Mucosa of stomach (tissue), 1 donor: Measurements from ENCODE around the gene USP1.
A peak's percentile ranks its signal among the peaks of the same experiment; 100 is the strongest.

ENCODE experiments used
- H3K27me3 ChIP-seq: one replicate; pipeline ENCODE4 v1.7.0; 2013; ENCODE audit warnings: mild to moderate bottlenecking, low read length; ENCODE audit not compliant: control insufficient read depth, insufficient read depth
- H3K36me3 ChIP-seq: one replicate; pipeline ENCODE4 v1.7.0; 2013; ENCODE audit warnings: low read length; ENCODE audit not compliant: control insufficient read depth, insufficient read depth
- H3K4me1 ChIP-seq: one replicate; pipeline ENCODE4 v1.7.0; 2013; ENCODE audit warnings: mild to moderate bottlenecking, low read length; ENCODE audit not compliant: control insufficient read depth, insufficient read depth
- H3K4me3 ChIP-seq: one replicate; pipeline ENCODE4 v1.7.0; 2013; ENCODE audit warnings: low read length
- H3K9ac ChIP-seq: one replicate; pipeline ENCODE4 v1.7.0; 2013; ENCODE audit warnings: mild to moderate bottlenecking, low read length, moderate library complexity
- H3K9me3 ChIP-seq: one replicate; pipeline ENCODE4 v1.7.0; 2013; ENCODE audit warnings: mild to moderate bottlenecking, low read length, moderate library complexity; ENCODE audit not compliant: control insufficient read depth
- donor health status: Pancreatic carcinoma.

USP1 gene

DNA sequence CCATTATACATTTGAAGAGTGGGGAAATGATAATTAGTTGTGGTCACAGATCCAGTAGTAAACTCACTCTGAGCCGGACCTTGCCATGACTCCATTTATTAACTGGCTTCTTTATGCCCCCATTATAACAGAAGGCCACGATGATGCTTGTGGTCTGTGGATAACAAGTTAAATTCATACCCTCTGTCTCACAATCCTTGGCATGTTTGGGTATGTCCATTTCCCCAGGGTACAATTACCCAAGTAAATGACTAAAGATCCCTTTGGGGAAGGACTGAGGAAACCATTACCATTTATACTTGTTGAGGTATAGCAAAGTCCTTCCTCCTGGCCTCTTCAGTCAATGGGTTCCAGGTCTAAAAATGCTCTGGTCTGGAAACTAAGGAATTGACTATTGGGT, 7.3 kb upstream of the USP1 start:
- H3K9ac ChIP-seq: no peak overlapping the region
- H3K4me3 ChIP-seq: no peak overlapping the region
- H3K4me1 ChIP-seq: no peaks in the 10 kb centered on the region
- H3K27me3 ChIP-seq: no peaks in the 10 kb centered on the region
- no peaks in the 10 kb centered on the region for H3K36me3 ChIP-seq
- no peaks in the 10 kb centered on the region for H3K9me3 ChIP-seq

DNA sequence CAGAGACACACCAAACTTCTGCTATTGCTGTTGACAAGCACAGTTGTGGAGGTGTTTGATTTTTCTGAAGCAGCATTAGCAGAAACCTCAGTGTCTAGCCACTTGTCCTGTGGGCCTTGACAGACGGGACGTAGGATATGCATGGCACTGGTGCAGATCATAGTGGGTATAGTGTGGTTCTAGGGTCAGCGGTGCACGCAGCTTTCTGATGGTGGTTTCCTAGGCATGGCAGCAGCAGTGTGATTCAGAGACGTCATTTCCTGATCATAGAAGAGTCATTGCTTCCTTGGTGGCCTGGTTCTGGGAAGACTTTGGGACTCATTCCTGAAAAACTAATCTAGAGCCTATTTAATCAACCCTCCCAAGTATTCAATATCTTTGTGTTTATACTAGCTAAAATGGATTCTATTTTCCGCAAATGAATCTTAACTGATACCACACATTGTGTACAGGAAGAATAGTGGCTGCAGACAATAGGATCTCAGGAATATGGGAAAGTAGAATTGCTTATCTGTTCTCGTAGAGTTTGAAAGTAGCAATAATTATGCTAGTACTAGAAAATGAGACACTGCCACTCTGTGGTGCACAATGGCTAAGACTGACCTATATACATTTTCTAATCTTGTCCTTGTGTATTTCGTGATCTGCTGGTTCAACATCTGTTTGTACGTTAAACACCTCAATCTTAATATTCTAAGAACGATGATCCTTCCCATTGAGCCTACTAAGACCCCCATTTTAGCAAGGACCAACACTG, 2.8 kb upstream of the USP1 start:
- Histone ChIP-seq H3K27me3 (no peaks in the 10 kb centered on the region), H3K36me3 (no peaks in the 10 kb centered on the region), H3K9ac (no peak overlapping the region)

DNA sequence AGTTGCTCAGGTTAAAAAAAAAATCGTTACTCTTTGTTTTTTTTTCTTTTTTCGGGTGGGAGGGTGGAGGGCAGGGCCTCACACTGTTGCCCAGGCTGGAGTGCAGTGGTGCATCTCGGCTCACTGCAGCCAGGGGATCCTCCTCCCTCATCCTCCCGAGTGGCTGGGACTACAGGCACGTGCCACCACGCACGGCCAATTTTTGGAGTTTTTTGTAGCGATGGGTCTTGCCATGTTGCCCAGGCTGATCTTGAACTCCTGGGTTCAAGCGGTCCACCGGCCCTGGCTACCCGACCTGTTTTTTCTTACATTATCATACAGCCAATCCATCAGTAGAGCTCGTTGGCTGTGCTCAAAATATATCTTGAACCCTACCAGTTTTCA, 2.2 kb upstream of the USP1 start:
- Histone ChIP-seq H3K4me1 (peaks cover 10% of the 10 kb centered on the region), H3K4me3 (no peak overlapping the region), H3K9ac (no peak overlapping the region), H3K36me3 (no peaks in the 10 kb centered on the region), H3K9me3 (no peaks in the 10 kb centered on the region), H3K27me3 (no peaks in the 10 kb centered on the region)

More for the DNA sequence above, 2.8 kb upstream of the USP1 start:
- no peaks in the 10 kb centered on the region for H3K9me3 ChIP-seq
- no peak overlapping the region for H3K4me3 ChIP-seq
- H3K4me1 ChIP-seq: peaks cover 6% of the 10 kb centered on the region

DNA sequence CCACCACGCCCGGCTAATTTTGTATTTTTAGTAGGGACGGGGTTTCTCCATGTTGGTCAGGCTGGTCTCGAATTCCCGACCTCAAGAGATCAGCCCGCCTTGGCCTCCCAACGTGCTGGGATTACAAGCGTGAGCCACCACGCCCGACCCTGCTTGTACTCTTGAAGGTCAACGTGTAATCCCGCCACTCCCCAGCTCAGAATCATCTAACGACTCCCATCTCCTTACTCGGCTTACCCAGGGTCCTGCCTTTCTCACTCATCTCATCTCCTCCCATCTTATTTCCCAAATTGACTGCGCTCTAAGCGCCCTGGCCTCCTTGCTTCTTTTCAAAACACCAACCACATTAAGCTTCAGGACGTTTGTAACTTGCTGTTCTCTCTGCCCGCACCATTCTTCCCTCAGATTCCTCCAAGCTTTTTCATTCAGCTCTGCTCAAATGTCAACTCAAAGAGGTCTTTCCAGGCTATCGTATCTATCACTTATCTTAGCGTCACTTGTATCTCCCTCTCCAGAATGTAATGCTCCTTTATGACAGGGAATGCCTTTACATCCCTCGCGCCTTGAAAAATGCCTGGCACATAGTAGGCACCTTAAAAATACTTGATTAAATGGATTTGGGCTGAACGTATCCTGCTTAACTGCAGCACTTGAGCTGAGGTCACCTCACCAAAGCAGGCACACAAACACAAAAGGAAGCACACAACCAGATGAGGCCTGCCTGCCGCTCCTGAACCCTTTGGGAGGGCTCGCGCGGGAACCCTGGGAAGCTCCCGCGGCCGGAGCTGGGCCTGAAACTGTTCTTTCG, 1.4 kb upstream of the USP1 start:
- Histone ChIP-seq H3K9me3 (no peaks in the 10 kb centered on the region), H3K27me3 (no peaks in the 10 kb centered on the region), H3K36me3 (no peaks in the 10 kb centered on the region)

DNA sequence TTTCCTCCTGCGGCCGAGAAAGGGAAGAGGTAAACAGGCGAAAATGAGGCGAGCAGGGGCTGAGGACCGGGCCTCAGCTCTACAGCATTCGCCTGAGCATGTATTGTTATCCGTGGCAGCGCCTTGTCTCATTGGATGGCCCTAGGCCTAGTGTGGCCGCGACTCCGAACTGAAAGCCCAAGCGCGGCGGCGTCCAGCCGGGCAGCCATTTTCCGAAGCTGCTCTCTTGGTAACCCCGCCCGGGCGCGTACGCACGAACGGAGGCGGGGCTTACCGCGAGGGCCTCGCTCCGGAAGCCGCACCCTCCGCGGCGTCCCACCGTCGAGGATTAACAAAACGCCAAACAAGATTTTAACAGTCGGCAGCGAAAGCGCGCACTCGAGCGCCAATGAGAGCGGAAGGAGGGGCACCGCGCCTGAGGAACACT, 797 bp upstream of the USP1 start:
- Histone ChIP-seq H3K27me3 (no peaks in the 10 kb centered on the region), H3K9ac (peak overlapping the region; percentile 100), H3K4me1 (peaks cover 12% of the 10 kb centered on the region), H3K9me3 (no peaks in the 10 kb centered on the region), H3K36me3 (no peaks in the 10 kb centered on the region), H3K4me3 (peak overlapping the region; percentile 96)

More for the DNA sequence above, 1.4 kb upstream of the USP1 start:
- H3K9ac ChIP-seq: peak overlapping the region; percentile 100
- peaks cover 12% of the 10 kb centered on the region for H3K4me1 ChIP-seq
- peak overlapping the region; percentile 96 for H3K4me3 ChIP-seq

DNA sequence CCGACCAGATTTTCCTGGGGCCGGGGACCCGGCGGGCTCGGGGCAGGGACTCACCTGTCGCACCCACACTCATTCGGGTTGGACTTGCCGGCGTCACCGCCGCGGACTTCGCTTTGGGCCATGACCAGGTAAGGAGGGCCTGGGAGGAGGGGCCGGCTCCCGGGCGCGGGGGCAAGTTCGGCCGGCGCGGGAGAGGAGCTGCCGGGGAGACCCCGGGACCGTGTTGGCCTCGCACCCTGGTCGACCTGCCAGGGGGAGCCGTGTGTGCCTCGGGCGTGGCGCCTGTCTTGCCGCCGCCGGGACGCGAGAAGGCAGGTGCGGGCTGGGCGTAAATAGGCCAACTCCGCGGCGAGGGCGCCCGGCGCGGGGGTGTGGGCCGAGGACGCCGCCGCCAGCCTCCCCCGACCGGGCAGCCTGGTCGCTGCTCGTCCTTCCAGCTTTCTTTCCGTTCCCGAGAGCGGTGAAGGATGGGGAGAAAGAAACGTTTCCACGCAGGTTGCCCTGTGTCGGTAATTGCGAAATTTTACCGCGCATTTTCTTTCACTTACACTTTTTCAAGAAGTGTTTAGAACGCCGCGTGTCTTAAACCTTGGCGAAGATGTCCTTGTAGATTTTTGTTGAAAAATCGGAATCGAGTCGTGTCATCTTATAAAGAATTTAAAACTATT, 558 bp downstream of the USP1 start:
- Histone ChIP-seq H3K27me3 (no peaks in the 10 kb centered on the region), H3K4me1 (peaks cover 12% of the 10 kb centered on the region), H3K4me3 (peak overlapping the region; percentile 91), H3K36me3 (no peaks in the 10 kb centered on the region), H3K9me3 (no peaks in the 10 kb centered on the region), H3K9ac (peak overlapping the region; percentile 100)

DNA sequence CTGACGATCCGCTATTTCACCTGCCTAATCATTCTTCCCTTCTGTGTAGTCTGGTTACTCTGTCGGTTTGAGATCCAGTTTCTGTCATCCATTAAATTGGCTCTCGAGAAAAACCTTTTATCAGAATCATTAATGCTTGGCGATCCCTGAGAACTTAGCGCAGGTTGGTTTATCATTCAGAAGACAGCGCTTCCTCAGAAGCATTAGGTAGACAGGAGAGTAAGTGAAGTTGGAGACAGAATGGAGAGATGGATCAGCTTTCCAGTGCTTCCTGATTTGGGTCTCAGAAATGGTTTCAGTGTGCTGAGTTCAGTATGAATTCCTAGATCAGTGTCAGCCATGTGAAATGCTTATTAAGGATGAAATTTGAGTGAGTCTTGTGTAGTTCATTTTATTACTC, 1.3 kb downstream of the USP1 start:
- no peaks in the 10 kb centered on the region for H3K9me3 ChIP-seq
- peaks cover 12% of the 10 kb centered on the region for H3K4me1 ChIP-seq
- H3K36me3 ChIP-seq: no peaks in the 10 kb centered on the region
- peak overlapping the region; percentile 91 for H3K4me3 ChIP-seq
- H3K27me3 ChIP-seq: no peaks in the 10 kb centered on the region
- peak overlapping the region; percentile 100 for H3K9ac ChIP-seq

DNA sequence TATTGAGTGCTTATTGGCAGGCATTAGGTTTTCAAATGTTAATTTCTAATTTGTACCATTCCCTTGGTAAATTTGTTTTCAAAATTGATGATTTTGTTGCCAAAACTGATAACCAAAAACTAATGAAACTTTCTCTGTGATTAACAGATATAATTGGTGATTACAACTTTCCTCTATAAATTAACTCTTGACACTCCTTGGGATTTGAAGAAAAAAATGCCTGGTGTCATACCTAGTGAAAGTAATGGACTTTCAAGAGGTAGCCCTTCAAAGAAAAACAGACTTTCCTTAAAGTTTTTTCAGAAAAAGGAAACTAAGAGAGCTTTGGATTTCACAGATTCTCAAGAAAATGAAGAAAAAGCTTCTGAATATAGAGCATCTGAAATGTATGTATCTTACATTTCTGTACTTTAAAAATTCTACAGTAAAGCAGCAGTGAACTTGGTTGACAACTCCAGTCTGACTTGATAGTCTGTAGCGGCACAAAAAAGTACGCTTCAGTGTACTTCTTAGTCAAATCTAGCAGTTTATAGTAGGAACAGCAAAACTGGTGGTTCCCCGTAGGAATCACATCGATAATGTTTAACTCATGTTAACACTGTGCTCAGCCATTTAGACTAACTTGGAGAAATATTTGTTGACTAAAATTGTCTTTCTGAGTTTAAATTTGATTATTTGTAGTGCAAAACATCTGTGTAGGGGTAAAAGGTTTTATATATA, 3.0 kb downstream of the USP1 start:
- Histone ChIP-seq H3K36me3 (no peaks in the 10 kb centered on the region), H3K9ac (no peak overlapping the region), H3K9me3 (no peaks in the 10 kb centered on the region), H3K4me1 (peaks cover 12% of the 10 kb centered on the region), H3K27me3 (no peaks in the 10 kb centered on the region), H3K4me3 (no peak overlapping the region)

DNA sequence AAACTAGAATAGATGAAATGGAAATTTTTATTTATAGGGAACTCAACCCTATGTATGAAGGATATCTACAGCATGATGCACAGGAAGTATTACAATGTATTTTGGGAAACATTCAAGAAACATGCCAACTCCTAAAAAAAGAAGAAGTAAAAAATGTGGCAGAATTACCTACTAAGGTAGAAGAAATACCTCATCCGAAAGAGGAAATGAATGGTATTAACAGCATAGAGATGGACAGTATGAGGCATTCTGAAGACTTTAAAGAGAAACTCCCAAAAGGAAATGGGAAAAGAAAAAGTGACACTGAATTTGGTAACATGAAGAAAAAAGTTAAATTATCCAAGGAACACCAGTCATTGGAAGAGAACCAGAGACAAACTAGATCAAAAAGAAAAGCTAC, 7.9 kb downstream of the USP1 start:
- Histone ChIP-seq H3K9ac (no peak overlapping the region), H3K27me3 (no peaks in the 10 kb centered on the region), H3K9me3 (no peaks in the 10 kb centered on the region), H3K36me3 (peaks cover 4% of the 10 kb centered on the region), H3K4me3 (no peak overlapping the region), H3K4me1 (peaks cover 1% of the 10 kb centered on the region)

DNA sequence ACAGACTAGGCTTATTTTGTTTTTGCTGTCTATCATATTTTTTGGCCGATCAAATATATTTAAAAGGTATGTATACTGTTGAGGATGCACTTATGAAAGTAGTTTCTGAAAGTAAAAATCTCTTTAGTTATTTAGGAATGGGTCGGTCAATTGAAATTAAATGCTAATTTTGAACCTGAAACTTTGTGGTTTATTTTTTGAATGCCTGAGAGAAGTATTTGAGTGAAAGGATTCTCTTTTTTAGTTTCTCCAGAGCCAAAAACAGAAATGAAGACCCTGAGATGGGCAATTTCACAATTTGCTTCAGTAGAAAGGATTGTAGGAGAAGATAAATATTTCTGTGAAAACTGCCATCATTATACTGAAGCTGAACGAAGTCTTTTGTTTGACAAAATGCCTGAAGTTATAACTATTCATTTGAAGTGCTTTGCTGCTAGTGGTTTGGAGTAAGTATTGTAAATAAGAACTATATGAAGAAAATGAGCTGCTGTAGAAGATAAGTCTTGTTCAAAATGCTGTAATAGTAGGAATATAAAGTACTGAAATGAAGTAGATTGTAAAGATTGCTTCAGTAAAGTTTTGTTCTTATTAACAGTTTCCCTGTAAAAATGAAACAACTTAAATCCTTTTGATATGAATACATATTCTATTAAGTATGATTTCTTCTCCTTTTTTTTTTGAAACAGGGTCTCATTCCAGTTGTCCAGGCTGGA, 11.5 kb downstream of the USP1 start:
- H3K9me3 ChIP-seq: no peaks in the 10 kb centered on the region
- H3K27me3 ChIP-seq: no peaks in the 10 kb centered on the region
- peaks cover 4% of the 10 kb centered on the region for H3K36me3 ChIP-seq
- H3K9ac ChIP-seq: no peak overlapping the region
- H3K4me3 ChIP-seq: no peak overlapping the region
- H3K4me1 ChIP-seq: peaks cover 3% of the 10 kb centered on the region

DNA sequence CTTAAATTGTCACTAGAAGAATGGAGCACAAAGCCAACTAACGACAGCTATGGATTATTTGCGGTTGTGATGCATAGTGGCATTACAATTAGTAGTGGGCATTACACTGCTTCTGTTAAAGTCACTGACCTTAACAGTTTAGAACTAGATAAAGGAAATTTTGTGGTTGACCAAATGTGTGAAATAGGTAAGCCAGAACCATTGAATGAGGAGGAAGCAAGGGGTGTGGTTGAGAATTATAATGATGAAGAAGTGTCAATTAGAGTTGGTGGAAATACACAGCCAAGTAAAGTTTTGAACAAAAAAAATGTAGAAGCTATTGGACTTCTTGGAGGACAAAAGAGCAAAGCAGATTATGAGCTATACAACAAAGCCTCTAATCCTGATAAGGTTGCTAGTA, 13.5 kb downstream of the USP1 start:
- Histone ChIP-seq H3K27me3 (no peaks in the 10 kb centered on the region), H3K4me3 (no peak overlapping the region), H3K4me1 (peaks cover 3% of the 10 kb centered on the region), H3K9me3 (no peaks in the 10 kb centered on the region), H3K9ac (no peak overlapping the region), H3K36me3 (peaks cover 4% of the 10 kb centered on the region)
